GM23248 (cell line): Measurements from ENCODE around the gene SDC1.

Source experiments
- EZH2 ChIP-seq: fragments of 200-600 bp; sonication (generic); IDR thresholded peaks from 2 replicates; pipeline ENCODE4 v1.6.1; 2018; ENCODE audit warnings: antibody characterized with exemption, mild to moderate bottlenecking; ENCODE audit not compliant: insufficient read depth, poor library complexity, severe bottlenecking
- EZH2phosphoT487 ChIP-seq: fragments of 200-600 bp; sonication (generic); IDR thresholded peaks from 2 replicates; pipeline ENCODE4 v1.6.1; 2018; ENCODE audit warnings: antibody characterized with exemption, moderate library complexity, mild to moderate bottlenecking, low read depth; ENCODE audit not compliant: insufficient read depth

GRCh38 chr2:20179466-20179754 is 45.5 kb downstream of the SDC1 start:
- TF ChIP-seq EZH2 (no peak), EZH2phosphoT487 (no peak)
